NCI-H2227 treated with DMSO at 0.1 percent for 48 hours (cell line): ENCODE results near the gene PALLD.

ENCODE experiments used
- DNase-seq: peaks from one replicate; lab custom pipeline; 2025; lab: John Stamatoyannopoulos, UW

PALLD gene

GRCh38 chr4:168593399-168593798 is 96.5 kb downstream of the PALLD start:
- no peak for DNase-seq

DNA sequence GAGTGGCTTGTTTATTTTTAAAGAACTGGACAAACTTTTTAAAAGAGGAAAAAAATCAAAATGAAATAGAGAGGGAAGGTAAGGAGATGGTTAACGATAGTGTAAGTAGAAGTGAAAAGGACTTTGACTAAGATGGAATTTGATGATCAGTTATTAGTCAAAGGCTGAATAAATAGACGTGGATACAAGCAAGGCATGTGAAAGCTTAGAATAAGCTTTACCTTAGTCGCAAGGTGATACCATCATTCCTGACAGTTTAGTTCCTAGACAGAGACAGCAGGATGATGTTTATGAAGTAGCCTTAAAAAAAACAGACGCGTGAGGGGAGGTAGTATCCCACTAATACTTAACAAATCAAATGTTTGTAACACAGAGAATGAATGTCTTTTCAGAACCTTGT is 97.3 kb downstream of the PALLD start:
- DNase-seq, result no peak

DNA sequence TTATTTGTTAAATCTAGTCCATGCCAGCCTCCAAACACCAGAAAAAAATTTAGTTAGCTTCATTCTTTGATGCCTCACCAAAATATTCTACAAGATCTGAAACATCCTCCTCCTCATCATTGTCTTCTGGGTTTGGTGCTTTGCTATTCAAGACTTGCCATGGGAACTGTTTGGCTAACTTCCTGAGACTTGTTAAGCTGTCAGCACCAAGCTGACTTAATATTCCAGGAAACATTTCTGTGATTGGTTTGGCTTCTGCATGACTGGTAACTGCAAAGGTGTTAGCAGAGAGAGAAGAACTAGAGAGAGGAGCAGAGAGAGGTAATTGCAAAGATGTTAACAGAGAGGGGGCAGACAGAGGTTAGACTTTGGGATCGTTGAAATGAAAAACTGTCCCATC is 101.3 kb downstream of the PALLD start:
- DNase-seq, result no peak

DNA sequence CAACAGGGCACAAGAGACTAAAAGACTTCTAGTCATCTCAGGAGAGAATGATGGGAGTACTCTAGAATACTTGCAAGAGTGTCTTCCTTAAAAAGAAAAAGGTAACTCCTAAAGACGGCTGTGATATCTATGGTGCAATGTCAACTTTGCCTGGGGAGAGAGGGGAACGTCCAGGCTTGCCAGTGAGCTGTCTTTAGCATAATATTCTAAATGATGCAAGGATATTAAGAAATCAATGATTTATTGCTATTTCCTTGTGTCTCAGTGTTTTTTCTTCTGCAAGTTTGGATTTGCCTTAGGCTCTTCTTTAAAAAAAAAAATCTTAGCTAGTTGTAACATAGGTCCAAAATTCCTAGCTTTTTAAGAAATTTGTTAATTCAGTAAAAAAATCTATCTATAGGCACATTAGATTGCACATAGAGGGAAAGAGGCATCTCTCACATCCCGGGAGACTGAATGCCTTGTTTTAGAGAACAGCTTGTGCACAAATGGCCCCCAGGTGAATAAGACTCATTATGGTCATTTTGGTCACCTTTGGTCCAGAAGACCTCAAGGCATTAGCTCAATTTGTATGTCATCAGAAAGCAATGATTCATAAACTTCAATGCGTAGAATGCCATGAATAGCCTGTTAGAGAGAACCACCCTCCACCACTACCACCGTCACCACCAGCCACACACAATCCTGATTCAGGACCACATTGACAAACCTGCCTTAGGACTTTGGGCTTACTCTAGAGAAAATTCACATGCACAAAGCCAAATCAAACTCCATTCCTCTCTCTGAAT is 104.1 kb downstream of the PALLD start:
- no peak for DNase-seq

DNA sequence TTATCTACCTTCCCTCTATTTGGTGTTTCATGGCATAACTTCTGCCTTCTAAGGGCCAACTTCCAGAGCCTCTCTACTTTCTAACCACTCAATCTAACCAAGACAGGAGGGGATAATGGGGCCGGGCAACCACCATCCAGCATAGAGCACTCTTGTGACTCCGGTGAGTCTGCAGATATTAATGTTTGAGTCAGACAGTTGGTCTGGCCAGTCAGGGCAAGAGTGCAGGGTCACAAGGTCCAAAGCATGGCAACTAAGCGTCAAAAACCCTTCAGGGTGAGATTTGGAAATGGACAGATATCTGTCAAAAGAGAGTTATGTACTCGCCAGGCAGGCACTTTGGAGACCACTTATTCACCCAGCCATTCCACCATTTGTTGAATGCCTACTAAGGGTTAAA is 105.0 kb downstream of the PALLD start:
- no peak for DNase-seq

GRCh38 chr4:168604496-168605373 is 107.9 kb downstream of the PALLD start:
- DNase-seq, result no peak

DNA sequence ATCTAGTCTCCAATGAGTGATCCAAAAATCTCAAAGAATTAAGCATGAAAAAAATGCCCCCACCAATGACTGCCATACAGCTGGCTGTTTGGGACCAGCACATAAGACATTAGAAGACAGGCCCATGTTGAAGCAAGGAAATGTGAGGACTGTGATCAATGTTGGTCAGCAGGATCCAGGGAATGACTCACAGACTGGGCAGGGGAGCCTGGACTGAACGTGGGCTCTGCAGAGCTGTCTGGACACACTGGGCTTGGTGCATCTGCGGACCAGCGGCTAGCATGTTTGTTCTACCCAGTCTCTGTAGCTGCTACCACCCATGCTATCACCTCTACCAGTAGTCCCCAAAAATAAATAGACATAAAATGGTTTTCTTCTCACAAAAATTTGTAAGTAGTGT is 108.6 kb downstream of the PALLD start:
- DNase-seq, result no peak

DNA sequence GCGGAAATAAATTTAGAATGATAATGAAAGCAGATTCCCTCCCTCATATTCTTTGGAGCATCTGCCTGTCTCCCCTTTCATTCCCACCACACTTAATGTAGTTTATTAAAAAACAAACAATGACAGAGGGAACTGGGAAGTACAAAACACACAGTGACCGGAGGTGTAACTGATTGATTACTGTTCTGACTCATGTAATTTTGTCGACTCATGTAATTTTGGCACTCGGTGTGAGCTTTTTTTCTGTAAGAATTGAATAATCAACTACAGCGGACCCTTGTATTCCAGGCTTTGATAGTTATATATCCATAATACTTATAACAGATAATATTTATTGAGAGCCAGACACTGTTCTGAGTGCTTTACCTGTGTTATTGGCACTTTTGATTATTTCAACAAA is 110.4 kb downstream of the PALLD start:
- no peak for DNase-seq

DNA sequence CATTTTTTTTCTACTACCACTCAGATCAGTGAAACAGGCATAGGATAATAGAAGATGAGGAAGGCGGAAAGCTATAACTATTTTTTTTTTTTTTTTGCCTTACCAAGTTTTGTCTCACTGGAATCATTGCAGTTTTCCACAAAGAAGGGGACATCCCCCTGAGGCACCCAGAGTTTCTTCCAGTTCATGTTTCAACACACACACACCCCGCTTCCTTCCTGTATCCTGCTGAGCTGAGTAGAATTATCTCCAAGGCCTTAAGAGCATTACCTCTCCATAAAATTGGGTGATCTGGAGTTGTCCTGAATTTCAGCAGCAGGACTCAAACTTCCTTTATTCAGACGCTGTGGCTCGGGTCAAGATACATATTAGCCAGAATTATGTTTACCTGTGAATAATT is 111.9 kb downstream of the PALLD start:
- DNase-seq, result no peak

DNA sequence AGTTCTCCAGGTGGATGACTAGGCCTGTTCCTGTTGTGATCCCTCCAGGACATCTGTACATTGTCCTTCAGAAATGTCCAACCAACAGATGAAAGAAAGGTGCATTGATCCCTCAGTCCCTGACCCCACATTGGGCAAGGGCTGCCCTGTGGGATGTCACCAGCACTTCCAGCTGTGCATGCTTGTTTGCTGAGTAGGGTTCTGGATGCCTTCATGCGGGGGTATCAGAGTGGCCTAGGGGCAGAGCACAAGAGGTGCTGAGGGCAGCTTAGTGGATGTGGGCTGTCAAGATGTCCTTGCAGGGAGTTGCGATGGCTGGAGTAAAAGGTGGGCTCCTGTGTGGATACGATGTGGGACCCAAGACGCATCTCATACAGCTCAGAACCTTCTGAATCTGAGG is 112.5 kb downstream of the PALLD start:
- DNase-seq, result no peak

- DNase-seq, result no peak
These were observed 114.2 kb downstream of the PALLD start for GRCh38 chr4:168610911-168611530.

DNA sequence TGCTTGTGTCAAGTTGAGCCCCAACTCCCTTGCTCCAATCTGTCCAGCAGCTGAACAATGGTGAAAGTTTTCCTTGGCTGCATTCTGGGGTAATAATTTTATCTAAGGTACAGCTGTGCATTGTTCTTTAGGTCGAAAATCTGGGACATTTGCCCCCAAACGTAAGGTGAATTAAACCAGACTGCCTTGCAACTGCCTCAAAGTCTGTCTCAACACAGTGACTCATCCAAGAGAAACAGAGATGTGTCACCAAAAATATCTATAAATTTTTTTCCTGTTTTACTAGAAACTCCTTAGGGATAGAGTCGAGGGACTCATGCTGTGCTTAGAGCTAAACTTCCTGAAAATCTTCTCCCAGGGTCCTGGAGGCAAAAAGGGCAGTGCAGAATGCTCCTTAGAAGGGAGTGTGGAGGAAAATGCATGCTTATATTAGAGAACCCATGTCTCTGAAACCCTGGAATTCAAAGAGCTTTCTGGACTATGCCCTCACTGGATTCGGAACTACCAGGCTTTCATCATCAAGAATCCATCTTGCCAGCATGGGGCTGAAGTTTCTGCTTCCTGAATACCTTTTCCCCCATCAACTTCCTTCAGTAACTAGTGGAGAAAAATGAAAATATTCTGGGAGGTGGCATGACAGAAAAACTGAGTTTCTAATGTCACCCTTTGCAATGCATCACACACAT is 115.7 kb downstream of the PALLD start:
- DNase-seq, result no peak

DNA sequence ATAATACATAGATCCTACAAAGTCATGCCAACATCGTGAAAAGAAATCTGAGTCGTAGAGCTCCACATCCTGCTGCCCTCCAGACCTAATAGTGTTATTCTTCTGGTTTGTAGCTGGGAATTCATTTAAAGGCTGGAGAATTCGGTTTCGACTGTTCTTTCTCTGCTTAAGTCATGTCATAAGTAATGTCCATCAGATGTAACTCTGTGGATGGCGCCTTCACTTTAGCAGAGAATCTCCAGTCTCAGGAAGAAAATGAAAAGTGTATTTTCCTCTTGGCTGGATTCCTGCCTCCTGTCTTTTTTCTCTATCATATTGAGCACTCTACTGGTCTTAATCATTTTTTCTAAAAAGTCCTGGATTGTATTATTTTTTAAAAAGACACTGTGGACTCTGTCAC is 117.0 kb downstream of the PALLD start:
- no peak for DNase-seq

GRCh38 chr4:168614281-168615057 is 117.6 kb downstream of the PALLD start:
- DNase-seq, result no peak

DNA sequence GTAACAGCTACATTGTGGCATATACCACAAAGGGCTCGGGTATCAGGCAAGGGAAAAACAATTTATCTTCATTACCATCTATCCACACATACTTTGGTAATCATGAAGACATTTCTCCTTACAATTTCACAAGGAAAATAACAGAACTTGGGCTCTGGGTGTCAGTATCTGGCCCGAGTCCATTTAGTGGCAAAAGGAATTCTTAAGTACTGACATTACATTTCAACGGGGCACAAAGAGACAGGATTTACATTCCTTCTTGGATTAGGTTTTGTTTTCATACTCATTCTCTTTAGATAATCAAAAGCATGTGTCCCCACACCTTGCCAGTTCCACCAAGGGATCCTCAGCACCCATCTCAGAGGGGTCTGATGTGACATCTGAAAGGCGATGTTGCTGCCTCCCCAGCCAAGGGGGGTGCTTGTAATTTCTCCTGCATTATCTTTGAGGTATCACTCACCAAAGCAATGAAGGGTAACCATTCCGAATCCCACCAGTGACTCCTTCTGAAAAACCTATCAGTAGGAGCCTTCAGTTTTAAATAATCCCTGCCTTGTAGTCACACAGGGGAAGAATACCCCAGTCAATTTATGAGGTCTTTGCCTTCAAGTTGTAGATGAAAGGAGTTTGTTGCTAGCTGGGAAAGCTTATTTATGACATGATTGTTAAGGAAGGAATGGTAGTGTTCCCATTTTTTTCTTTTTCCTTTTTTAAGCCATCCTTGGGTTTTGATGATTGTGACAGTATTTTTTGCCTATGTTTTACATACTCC is 118.6 kb downstream of the PALLD start:
- DNase-seq, result no peak

DNA sequence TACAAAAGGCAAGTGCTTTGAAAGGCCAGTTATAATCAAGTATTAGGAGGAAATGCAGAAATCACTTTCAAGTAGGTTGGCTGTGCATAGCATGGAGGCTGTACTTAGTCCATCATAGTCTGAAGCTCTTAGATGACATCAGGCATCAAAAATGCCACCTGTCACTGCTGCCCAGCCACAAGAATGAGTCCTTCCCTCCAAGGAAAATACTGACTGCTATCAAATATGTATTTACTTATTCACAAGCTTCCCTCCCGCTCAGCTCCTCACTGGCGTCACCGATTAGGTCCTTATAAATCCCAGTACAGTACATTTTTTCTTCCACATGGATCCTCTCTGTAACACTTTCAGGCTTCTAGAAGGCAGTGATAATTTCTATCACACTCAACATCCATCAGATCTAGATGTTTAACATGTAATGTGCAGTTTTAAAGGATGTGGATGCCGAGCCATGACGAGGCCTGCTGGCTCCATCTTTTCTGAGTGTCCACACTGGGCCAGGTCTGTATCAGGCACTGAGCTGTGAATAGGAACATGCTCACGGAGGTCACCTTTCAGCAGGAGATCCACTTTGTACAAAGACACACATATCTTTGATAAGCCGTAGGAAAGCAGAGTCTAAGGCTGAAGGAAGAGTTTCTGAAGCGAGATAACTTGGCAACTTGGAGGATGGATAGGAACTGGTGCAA is 121.9 kb downstream of the PALLD start:
- no peak for DNase-seq

DNA sequence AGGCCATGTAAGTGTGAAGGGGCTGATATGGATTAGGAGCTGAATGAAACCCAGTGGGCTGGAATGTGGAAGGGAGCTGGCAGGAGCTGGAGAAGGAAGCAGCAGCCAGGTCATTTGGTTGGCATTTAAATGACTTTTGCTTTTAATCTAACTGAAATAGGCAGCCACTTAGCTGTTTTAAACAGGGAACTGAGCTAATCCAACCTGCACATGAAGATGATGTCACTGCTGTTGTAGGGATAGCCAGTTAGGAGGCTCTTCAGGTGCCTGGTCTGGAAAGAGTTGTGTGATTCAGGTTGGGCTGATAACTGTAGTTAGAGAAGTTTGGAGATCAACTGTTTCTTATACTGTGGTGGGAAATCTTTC is 122.4 kb downstream of the PALLD start:
- no peak for DNase-seq

GRCh38 chr4:168621806-168622589 is 125.1 kb downstream of the PALLD start:
- DNase-seq, result no peak

DNA sequence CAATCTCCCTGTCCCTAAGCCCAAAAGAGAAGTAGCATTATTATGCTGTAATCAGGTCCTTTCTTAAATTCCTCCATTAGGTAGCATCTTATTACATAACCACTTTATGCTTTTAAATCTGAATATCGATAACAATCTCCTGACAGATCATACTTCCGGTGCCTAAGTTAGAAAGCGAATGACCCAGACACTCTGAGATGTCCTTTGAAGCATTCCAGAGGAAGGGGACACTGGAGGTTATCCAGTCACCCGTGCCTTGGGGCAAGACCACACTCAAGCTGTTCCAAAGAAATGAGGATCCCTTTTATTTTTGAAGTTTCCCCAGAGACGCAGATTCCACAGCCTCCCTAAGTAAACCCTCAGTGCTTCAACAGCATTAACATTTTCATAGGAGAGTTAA is 125.7 kb downstream of the PALLD start:
- DNase-seq, result no peak
